DND-41 (cell line): ENCODE measurements around the gene PPP1R13L.

Experiments used
- EZH2 ChIP-seq: IDR thresholded peaks from 3 replicates; pipeline ENCODE4 v1.6.1; 2012; ENCODE audit warnings: borderline replicate concordance, low read depth, mild to moderate bottlenecking, moderate library complexity, low read length, inconsistent platforms; ENCODE audit not compliant: severe bottlenecking
- TF ChIP-seq, protein P1 (sequence below): IDR thresholded peaks from 2 replicates; pipeline ENCODE4 v1.5.1; 2012; ENCODE audit warnings: borderline replicate concordance, low read length, moderate library complexity, mild to moderate bottlenecking; ENCODE audit not compliant: poor library complexity, severe bottlenecking; ENCODE audit errors: extremely low read depth

DNA sequence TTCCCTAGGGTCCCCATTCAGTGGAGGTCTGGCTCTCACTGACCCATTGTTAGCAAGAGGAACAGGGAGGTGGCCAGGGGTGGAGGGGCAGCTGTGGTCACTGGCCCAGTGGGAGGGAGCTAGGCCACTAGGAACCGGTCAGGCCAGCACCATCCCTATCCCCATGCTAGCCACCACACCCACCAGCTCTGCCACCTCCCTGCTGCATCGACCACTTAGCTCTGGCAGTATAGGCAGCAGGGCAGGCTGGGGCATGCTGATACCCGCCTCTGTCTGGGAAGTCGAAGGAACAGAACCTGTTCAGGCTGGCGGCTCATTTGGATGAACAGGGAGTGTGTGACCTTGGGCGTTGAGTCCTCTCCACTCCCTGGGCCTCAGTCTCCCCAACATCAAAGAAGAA, 4.7 kb downstream of the PPP1R13L start:
- TF ChIP-seq, protein P1, sequence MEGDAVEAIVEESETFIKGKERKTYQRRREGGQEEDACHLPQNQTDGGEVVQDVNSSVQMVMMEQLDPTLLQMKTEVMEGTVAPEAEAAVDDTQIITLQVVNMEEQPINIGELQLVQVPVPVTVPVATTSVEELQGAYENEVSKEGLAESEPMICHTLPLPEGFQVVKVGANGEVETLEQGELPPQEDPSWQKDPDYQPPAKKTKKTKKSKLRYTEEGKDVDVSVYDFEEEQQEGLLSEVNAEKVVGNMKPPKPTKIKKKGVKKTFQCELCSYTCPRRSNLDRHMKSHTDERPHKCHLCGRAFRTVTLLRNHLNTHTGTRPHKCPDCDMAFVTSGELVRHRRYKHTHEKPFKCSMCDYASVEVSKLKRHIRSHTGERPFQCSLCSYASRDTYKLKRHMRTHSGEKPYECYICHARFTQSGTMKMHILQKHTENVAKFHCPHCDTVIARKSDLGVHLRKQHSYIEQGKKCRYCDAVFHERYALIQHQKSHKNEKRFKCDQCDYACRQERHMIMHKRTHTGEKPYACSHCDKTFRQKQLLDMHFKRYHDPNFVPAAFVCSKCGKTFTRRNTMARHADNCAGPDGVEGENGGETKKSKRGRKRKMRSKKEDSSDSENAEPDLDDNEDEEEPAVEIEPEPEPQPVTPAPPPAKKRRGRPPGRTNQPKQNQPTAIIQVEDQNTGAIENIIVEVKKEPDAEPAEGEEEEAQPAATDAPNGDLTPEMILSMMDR, result no peak
- TF ChIP-seq EZH2, result no peak
